ENCODE results near the gene ATG3.
"Not testable (repeated sequence)": the region's sequence is repeated elsewhere in the genome, so short reads cannot be mapped to it uniquely, and the experiment has no call there.

The ATG3 gene

GRCh38 chr3:112539825-112540650 is 21.7 kb downstream of the ATG3 start:
- Histone ChIP-seq H4K20me1 (ENCODE audit: insufficient read depth, low read length, poor library complexity, severe bottlenecking) (no peaks in the 10 kb centered on the region), H3K4me1 (ENCODE audit: insufficient read depth, low read length, poor library complexity, severe bottlenecking) (no peaks in the 10 kb centered on the region), H3K9me2 (replicated peaks; ENCODE audit: low read depth, low read length) (no peaks in the 10 kb centered on the region), H2AFZ (ENCODE audit: low read length) (no peak overlapping the region), H3K4me3 (ENCODE audit: low read length, poor library complexity, severe bottlenecking) (no peak overlapping the region), H3K9ac (ENCODE audit: low read depth, low read length, poor library complexity, severe bottlenecking) (no peak overlapping the region), H3K9me3 (ENCODE audit: insufficient read depth, low read depth, low read length) (no peaks in the 10 kb centered on the region), H3K36me3 (ENCODE audit: insufficient read depth, low read length) (peaks cover 77% of the 10 kb centered on the region; the same call in 1 of the 2 replicates), H3K27me3 (ENCODE audit: insufficient read depth, low read length, poor library complexity, severe bottlenecking) (no peaks in the 10 kb centered on the region), H3K79me2 (ENCODE audit: insufficient read depth, low read length) (no peaks in the 10 kb centered on the region), H3F3A (ENCODE audit: low read depth) (no peaks in the 10 kb centered on the region), H3K4me2 (ENCODE audit: low read depth, low read length, poor library complexity, severe bottlenecking) (no peak overlapping the region)
- TF ChIP-seq CTCF (conservative IDR thresholded peaks at IDR 0.05; ENCODE audit: low read length) (no peak), EZH2phosphoT487 (IDR thresholded peaks at IDR 0.05; ENCODE audit: borderline replicate concordance) (no peak)

- no peak overlapping the region for H3K4me2 ChIP-seq (ENCODE audit: low read depth, low read length, poor library complexity, severe bottlenecking)
These were observed 30.4 kb downstream of the ATG3 start for GRCh38 chr3:112531358-112531781.

DNA sequence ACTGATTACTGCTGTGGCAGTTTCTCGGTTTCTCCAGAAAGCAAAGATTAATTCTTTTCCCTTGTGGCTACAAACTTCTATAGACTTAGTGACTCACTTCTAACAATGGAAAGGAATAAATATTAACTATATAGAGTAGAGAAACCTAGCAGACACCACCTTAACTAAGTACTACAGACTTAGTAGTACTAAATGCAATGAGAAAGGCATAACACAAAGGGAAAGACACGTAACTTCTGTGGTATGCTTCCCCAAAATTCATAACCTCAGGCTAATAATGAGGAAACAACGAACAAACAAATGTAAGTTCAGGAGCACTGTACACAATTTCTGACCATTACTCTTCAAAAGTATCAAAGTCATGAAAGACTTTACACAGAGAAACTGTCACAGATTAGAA is 31.2 kb downstream of the ATG3 start:
- Histone ChIP-seq H4K20me1 (ENCODE audit: insufficient read depth, low read length, poor library complexity, severe bottlenecking) (no peaks in the 10 kb centered on the region), H3K79me2 (ENCODE audit: insufficient read depth, low read length) (no peaks in the 10 kb centered on the region), H3K36me3 (ENCODE audit: insufficient read depth, low read length) (peaks cover 78% of the 10 kb centered on the region), H3K4me2 (ENCODE audit: low read depth, low read length, poor library complexity, severe bottlenecking) (no peak overlapping the region), H3K9me3 (ENCODE audit: insufficient read depth, low read depth, low read length) (no peaks in the 10 kb centered on the region), H3K9me2 (replicated peaks; ENCODE audit: low read depth, low read length) (no peaks in the 10 kb centered on the region), H3K4me3 (ENCODE audit: low read length, poor library complexity, severe bottlenecking) (no peak overlapping the region), H3K4me1 (ENCODE audit: insufficient read depth, low read length, poor library complexity, severe bottlenecking) (no peaks in the 10 kb centered on the region), H3K9ac (ENCODE audit: low read depth, low read length, poor library complexity, severe bottlenecking) (no peak overlapping the region), H3F3A (ENCODE audit: low read depth) (no peaks in the 10 kb centered on the region), H3K27me3 (ENCODE audit: insufficient read depth, low read length, poor library complexity, severe bottlenecking) (no peaks in the 10 kb centered on the region), H2AFZ (ENCODE audit: low read length) (no peak overlapping the region)
- no peak for TF ChIP-seq EZH2phosphoT487 (IDR thresholded peaks at IDR 0.05; ENCODE audit: borderline replicate concordance)
- TF ChIP-seq CTCF (conservative IDR thresholded peaks at IDR 0.05; ENCODE audit: low read length), result no peak

More at GRCh38 chr3:112531358-112531781, 30.4 kb downstream of the ATG3 start:
- H3K4me3 ChIP-seq (ENCODE audit: low read length, poor library complexity, severe bottlenecking), result no peak overlapping the region
- no peaks in the 10 kb centered on the region for H3K9me3 ChIP-seq (ENCODE audit: insufficient read depth, low read depth, low read length)
- H3K36me3 ChIP-seq (ENCODE audit: insufficient read depth, low read length), result peaks cover 86% of the 10 kb centered on the region
- H3K9ac ChIP-seq (ENCODE audit: low read depth, low read length, poor library complexity, severe bottlenecking), result no peak overlapping the region
- TF ChIP-seq EZH2phosphoT487 (IDR thresholded peaks at IDR 0.05; ENCODE audit: borderline replicate concordance) (no peak), CTCF (conservative IDR thresholded peaks at IDR 0.05; ENCODE audit: low read length) (peak; percentile 72)
- no peaks in the 10 kb centered on the region for H3K9me2 ChIP-seq (replicated peaks; ENCODE audit: low read depth, low read length)
- no peaks in the 10 kb centered on the region for H3K27me3 ChIP-seq (ENCODE audit: insufficient read depth, low read length, poor library complexity, severe bottlenecking)
- no peaks in the 10 kb centered on the region for H4K20me1 ChIP-seq (ENCODE audit: insufficient read depth, low read length, poor library complexity, severe bottlenecking)
- H2AFZ ChIP-seq (ENCODE audit: low read length), result no peak overlapping the region
- no peaks in the 10 kb centered on the region for H3K79me2 ChIP-seq (ENCODE audit: insufficient read depth, low read length)
- H3K4me1 ChIP-seq (ENCODE audit: insufficient read depth, low read length, poor library complexity, severe bottlenecking), result no peaks in the 10 kb centered on the region
- H3F3A ChIP-seq (ENCODE audit: low read depth), result no peaks in the 10 kb centered on the region

DNA sequence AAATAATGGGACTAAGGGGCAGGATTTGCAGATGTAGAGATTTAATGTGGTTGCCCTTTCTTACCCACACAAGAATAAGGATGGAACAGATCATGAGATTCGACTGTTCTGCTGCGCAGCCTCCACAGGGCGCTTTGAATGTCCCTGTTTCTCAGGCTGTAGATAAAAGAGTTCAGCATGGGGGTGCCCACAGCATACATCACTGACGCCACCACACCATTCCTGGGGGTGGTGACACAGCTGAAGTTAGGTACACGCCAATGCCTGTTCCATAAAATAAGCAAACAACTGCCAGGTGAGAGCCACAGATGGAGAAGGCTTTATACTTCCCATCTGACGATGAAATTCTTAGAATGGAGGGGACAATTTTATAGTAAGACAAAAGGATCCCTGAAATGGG is 37.6 kb downstream of the ATG3 start:
- not testable (repeated sequence) for H3F3A ChIP-seq (ENCODE audit: low read depth); H3K4me3 ChIP-seq (ENCODE audit: low read length, poor library complexity, severe bottlenecking); H3K4me1 ChIP-seq (ENCODE audit: insufficient read depth, low read length, poor library complexity, severe bottlenecking); H4K20me1 ChIP-seq (ENCODE audit: insufficient read depth, low read length, poor library complexity, severe bottlenecking); H3K9ac ChIP-seq (ENCODE audit: low read depth, low read length, poor library complexity, severe bottlenecking); H3K79me2 ChIP-seq (ENCODE audit: insufficient read depth, low read length); H3K9me3 ChIP-seq (ENCODE audit: insufficient read depth, low read depth, low read length); H2AFZ ChIP-seq (ENCODE audit: low read length); H3K9me2 ChIP-seq (replicated peaks; ENCODE audit: low read depth, low read length); H3K27me3 ChIP-seq (ENCODE audit: insufficient read depth, low read length, poor library complexity, severe bottlenecking); H3K4me2 ChIP-seq (ENCODE audit: low read depth, low read length, poor library complexity, severe bottlenecking)
- peaks cover 21% of the 10 kb centered on the region; the same call in 1 of the 2 replicates for H3K36me3 ChIP-seq (ENCODE audit: insufficient read depth, low read length)

All from Loucy (cell line).